ENCODE measurements around the gene ACTRT1.
A peak's percentile ranks its signal among the peaks of the same experiment; 100 is the strongest.

Gene ACTRT1

GRCh38 chrX:128052303-128052702 lies at the start of gene ACTRT1:
Gene ACTRT1, minus strand, starts transcription at chrX:128052403. Its CDS starts 197 bp downstream, at chrX:128052206.
- DNase-seq (ENCODE audit: low read depth): no peak

- no peak for DNase-seq (ENCODE audit: low read depth)
Observed at GRCh38 chrX:128078545-128078944, 26.3 kb upstream of the ACTRT1 start.

- DNase-seq (ENCODE audit: low read depth): peak; percentile 2
Observed at GRCh38 chrX:128057421-128057820, 5.2 kb upstream of the ACTRT1 start.

- no peak for DNase-seq (ENCODE audit: low read depth)
Observed at GRCh38 chrX:128051526-128051925, 677 bp downstream of the ACTRT1 start.

GRCh38 chrX:128035318-128035717 lies 16.9 kb downstream of the ACTRT1 start:
- DNase-seq (ENCODE audit: low read depth): no peak

GRCh38 chrX:128021566-128021965 lies 30.6 kb downstream of the ACTRT1 start:
- DNase-seq (ENCODE audit: low read depth): no peak

- DNase-seq (ENCODE audit: low read depth): peak; percentile 27
Observed at GRCh38 chrX:128020701-128021100, 31.5 kb downstream of the ACTRT1 start.

GRCh38 chrX:128019218-128019617 lies 33.0 kb downstream of the ACTRT1 start:
- no peak for DNase-seq (ENCODE audit: low read depth)

GRCh38 chrX:128012015-128012414 lies 40.2 kb downstream of the ACTRT1 start:
- no peak for DNase-seq (ENCODE audit: low read depth)

- no peak for DNase-seq (ENCODE audit: low read depth)
Observed at GRCh38 chrX:128007882-128008281, 44.3 kb downstream of the ACTRT1 start.
